Loucy (cell line): ENCODE measurements around the gene HBM.

Experiments used
- EZH2phosphoT487 ChIP-seq: fragments of 200-600 bp; IDR thresholded peaks from 2 replicates; pipeline ENCODE4 v1.6.1; 2018; ENCODE audit warnings: antibody characterized with exemption, mild to moderate bottlenecking, moderate library complexity, borderline replicate concordance
- TF ChIP-seq, protein P1 (sequence below): fragments of 200-600 bp; sonication (generic); conservative IDR thresholded peaks from 2 replicates; pipeline ENCODE4 v1.5.1; 2014; ENCODE audit warnings: mild to moderate bottlenecking, antibody characterized with exemption, low read length

DNA sequence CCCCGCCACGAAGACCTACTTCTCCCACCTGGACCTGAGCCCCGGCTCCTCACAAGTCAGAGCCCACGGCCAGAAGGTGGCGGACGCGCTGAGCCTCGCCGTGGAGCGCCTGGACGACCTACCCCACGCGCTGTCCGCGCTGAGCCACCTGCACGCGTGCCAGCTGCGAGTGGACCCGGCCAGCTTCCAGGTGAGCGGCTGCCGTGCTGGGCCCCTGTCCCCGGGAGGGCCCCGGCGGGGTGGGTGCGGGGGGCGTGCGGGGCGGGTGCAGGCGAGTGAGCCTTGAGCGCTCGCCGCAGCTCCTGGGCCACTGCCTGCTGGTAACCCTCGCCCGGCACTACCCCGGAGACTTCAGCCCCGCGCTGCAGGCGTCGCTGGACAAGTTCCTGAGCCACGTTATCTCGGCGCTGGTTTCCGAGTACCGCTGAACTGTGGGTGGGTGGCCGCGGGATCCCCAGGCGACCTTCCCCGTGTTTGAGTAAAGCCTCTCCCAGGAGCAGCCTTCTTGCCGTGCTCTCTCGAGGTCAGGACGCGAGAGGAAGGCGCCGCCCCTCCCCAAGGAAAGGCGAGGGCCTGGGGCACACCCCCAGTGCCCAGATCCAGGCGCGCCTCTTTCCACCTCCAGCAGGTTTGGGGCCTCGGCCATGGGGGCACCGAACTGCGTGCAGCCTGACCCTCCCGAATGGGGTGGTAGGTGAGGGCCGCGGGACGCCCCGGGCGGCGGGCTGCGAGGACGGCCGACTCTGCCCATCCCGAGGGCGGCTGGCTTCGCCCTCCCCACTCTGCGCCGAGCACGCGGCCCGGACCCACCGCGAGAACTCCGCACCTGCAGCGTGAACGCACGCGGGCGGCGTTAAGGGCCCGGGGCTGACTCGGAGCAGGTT lies 15.1 kb downstream of the HBM start:
- TF ChIP-seq, protein P1, sequence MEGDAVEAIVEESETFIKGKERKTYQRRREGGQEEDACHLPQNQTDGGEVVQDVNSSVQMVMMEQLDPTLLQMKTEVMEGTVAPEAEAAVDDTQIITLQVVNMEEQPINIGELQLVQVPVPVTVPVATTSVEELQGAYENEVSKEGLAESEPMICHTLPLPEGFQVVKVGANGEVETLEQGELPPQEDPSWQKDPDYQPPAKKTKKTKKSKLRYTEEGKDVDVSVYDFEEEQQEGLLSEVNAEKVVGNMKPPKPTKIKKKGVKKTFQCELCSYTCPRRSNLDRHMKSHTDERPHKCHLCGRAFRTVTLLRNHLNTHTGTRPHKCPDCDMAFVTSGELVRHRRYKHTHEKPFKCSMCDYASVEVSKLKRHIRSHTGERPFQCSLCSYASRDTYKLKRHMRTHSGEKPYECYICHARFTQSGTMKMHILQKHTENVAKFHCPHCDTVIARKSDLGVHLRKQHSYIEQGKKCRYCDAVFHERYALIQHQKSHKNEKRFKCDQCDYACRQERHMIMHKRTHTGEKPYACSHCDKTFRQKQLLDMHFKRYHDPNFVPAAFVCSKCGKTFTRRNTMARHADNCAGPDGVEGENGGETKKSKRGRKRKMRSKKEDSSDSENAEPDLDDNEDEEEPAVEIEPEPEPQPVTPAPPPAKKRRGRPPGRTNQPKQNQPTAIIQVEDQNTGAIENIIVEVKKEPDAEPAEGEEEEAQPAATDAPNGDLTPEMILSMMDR, result no peak
- no peak for TF ChIP-seq EZH2phosphoT487
